ENCODE data around the gene CA10. TPM values are rescaled to one million over a fixed set of nuclear protein-coding genes. Genes with fewer than 3 reads are reported as not detected.
A peak's percentile ranks its signal among the peaks of the same experiment; 100 is the strongest.

Gene CA10
- total and polyA plus RNA-seq, 2 experiments from 2014 or later, result 0.92 to 1.5 TPM

GRCh38 chr17:52138350-52138749, 20.2 kb downstream of the CA10 start (continued):
- TF ChIP-seq ZNF462 (CRISPR knock-in tag; IDR thresholded peaks at IDR 0.05), result no peak

GRCh38 chr17:52136166-52136565, 22.3 kb downstream of the CA10 start:
- no peaks in the 10 kb centered on the region for H3K36me3 Mint-ChIP-seq (ENCODE audit: low read depth)
- no peak overlapping the region for H3K4me3 ChIP-seq
- no peaks in the 10 kb centered on the region for H3K27me3 ChIP-seq (ENCODE audit: insufficient read depth)
- H2AFZ ChIP-seq, result 0 out of 2 replicates have a peak overlapping the region, but pooled peaks have one; percentile 12
- H4K20me1 ChIP-seq (replicated peaks; ENCODE audit: insufficient read depth), result no peaks in the 10 kb centered on the region
- no peaks in the 10 kb centered on the region for H3K79me2 ChIP-seq (replicated peaks; ENCODE audit: insufficient read depth)
- no peaks in the 10 kb centered on the region for H3F3A ChIP-seq (replicated peaks; ENCODE audit: low read depth)
- peaks cover 23% of the 10 kb centered on the region for H3K4me1 ChIP-seq (ENCODE audit: insufficient read depth)
- no peaks in the 10 kb centered on the region for H3K36me3 ChIP-seq (ENCODE audit: insufficient read depth)
- H3K4me3 Mint-ChIP-seq, result no peak overlapping the region
- DNase-seq (ENCODE audit: low spot score) (peak; percentile 30), ATAC-seq (peak; percentile 59; the same call in 2 of the 3 replicates)
- peaks cover 2% of the 10 kb centered on the region for H3K27me3 Mint-ChIP-seq (ENCODE audit: insufficient read depth, low read depth, poor library complexity)
- H3K9me3 Mint-ChIP-seq, result no peaks in the 10 kb centered on the region
- H3K4me1 Mint-ChIP-seq, result peaks cover 18% of the 10 kb centered on the region
- no peak overlapping the region for H3K27ac ChIP-seq (ENCODE audit: low read depth)
- H3K4me2 ChIP-seq, result 0 out of 2 replicates have a peak overlapping the region, but pooled peaks have one; percentile 38
- no peak overlapping the region for H3K27ac Mint-ChIP-seq
- H3K9me2 ChIP-seq (ENCODE audit: insufficient read depth), result no peaks in the 10 kb centered on the region
- TF ChIP-seq REST (IDR thresholded peaks at IDR 0.05; ENCODE audit: unreplicated experiment), result no peak
- TF ChIP-seq ETS1 (IDR thresholded peaks at IDR 0.05), result no peak
- TF ChIP-seq ZNF462 (CRISPR knock-in tag; IDR thresholded peaks at IDR 0.05), result no peak
- no peak for TF ChIP-seq CREB1 (CRISPR knock-in tag; IDR thresholded peaks at IDR 0.05; ENCODE audit: low read depth)

Measured in GM23338 (cell line).